SK-N-SH (cell line): Measurements from ENCODE around the gene SLC35E2B. TPM values are rescaled to one million over a fixed set of nuclear protein-coding genes. Genes with fewer than 3 reads are reported as not detected.

ENCODE experiments used
- CTCF ChIA-PET: fragments of 300-600, 350-600 bp; formaldehyde crosslinking; extraction: SDS; loops from one replicate; lab custom pipeline; 2021; lab: Yijun Ruan, JAX
- POLR2A ChIA-PET: fragments of 350-600 bp; sonication (Branson Sonifier 250); formaldehyde crosslinking; extraction: SDS; loops from one replicate; lab custom pipeline; 2020; ENCODE audit warnings: antibody characterized with exemption, inconsistent platforms; lab: Yijun Ruan, JAX
- DNase-seq: peaks from one replicate; pipeline ENCODE4 v3.0.0; 2012
- H2AFZ ChIP-seq: fragments of 200-600 bp; sonication (generic); 2 replicates; pipeline ENCODE4 v1.8.1; 2016; ENCODE audit warnings: antibody characterized with exemption, mild to moderate bottlenecking, low read depth
- H3F3A ChIP-seq: fragments of 200-600 bp; sonication (generic); replicated peaks from 2 replicates; pipeline ENCODE3; 2016; ENCODE audit warnings: antibody characterized with exemption, mild to moderate bottlenecking; ENCODE audit not compliant: insufficient read depth
- H3K27ac ChIP-seq, 2 experiments: fragments of 200-500 bp in 1 of 2; fragments of 200-600 bp in 1 of 2; sonication (Bioruptor generic) in 1 of 2; sonication (generic), shearing (Covaris generic) in 1 of 2; 2 replicates each; pipeline versions ENCODE4 v1.5.1 to v1.6.1; 2014 to 2016; ENCODE audit warnings: low read depth in 2 of 2, inconsistent platforms in 1 of 2, low read length in 1 of 2, mild to moderate bottlenecking in 1 of 2, mixed read lengths in 1 of 2
- H3K27me3 ChIP-seq: fragments of 200-600 bp; sonication (generic), shearing (Covaris generic); 2 replicates; pipeline ENCODE4 v1.6.1; 2016; ENCODE audit warnings: mixed run types; ENCODE audit not compliant: insufficient read depth
- H3K36me3 ChIP-seq, 2 experiments: fragments of 200-500 bp in 1 of 2; fragments of 200-600 bp in 1 of 2; sonication (Bioruptor generic) in 1 of 2; sonication (generic) in 1 of 2; replicated peaks in 1 of 2; 2 replicates each; pipeline versions ENCODE3 to v1.5.1; 2014 to 2016; ENCODE audit warnings: low read length in 1 of 2, mild to moderate bottlenecking in 1 of 2; ENCODE audit not compliant: insufficient read depth in 2 of 2, control insufficient read depth in 1 of 2
- H3K4me1 ChIP-seq, 2 experiments: fragments of 200-500 bp in 1 of 2; fragments of 200-600 bp in 1 of 2; sonication (Bioruptor generic) in 1 of 2; sonication (generic), shearing (Covaris generic) in 1 of 2; 2 replicates each; pipeline versions ENCODE4 v1.5.1 to v1.6.1; 2014 to 2016; ENCODE audit warnings: low read depth in 1 of 2, low read length in 1 of 2, mixed run types in 1 of 2; ENCODE audit not compliant: insufficient read depth in 2 of 2, control insufficient read depth in 1 of 2
- H3K4me2 ChIP-seq: fragments of 200-600 bp; sonication (generic), shearing (Covaris generic); 2 replicates; pipeline ENCODE4 v1.6.1; 2017; ENCODE audit warnings: mixed run types
- H3K4me3 ChIP-seq, 2 experiments: fragments of 200-500 bp in 1 of 2; fragments of 200-600 bp in 1 of 2; sonication (Bioruptor generic) in 1 of 2; sonication (generic), shearing (Covaris generic) in 1 of 2; 2 replicates each; pipeline versions ENCODE4 v1.5.1 to v1.8.1; 2014 to 2016; ENCODE audit warnings: low read depth in 2 of 2, inconsistent platforms in 1 of 2, low read length in 1 of 2, mild to moderate bottlenecking in 1 of 2, mixed read lengths in 1 of 2, moderate library complexity in 1 of 2
- H3K79me2 ChIP-seq: fragments of 200-600 bp; sonication (generic); 2 replicates; pipeline ENCODE4 v1.8.1; 2017; ENCODE audit warnings: mild to moderate bottlenecking; ENCODE audit not compliant: insufficient read depth
- H3K9ac ChIP-seq: fragments of 200-600 bp; sonication (generic); 2 replicates; pipeline ENCODE4 v1.6.1; 2017; ENCODE audit warnings: mixed run types
- H3K9me2 ChIP-seq: fragments of 200-600 bp; sonication (generic); 2 replicates; pipeline ENCODE4 v1.6.1; 2017; ENCODE audit warnings: mixed run types
- H3K9me3 ChIP-seq: fragments of 200-600 bp; sonication (generic); 2 replicates; pipeline ENCODE4 v1.6.1; 2017; ENCODE audit warnings: mixed run types, mild to moderate bottlenecking, moderate library complexity
- H4K20me1 ChIP-seq: fragments of 200-600 bp; sonication (generic); 2 replicates; pipeline ENCODE4 v1.6.1; 2017; ENCODE audit warnings: mild to moderate bottlenecking, mixed run types; ENCODE audit not compliant: insufficient read depth
- CTCF ChIP-seq: fragments of 200-600 bp; sonication (generic); IDR thresholded peaks from 2 replicates; pipeline ENCODE4 v1.6.1; 2017; ENCODE audit warnings: antibody characterized with exemption, mild to moderate bottlenecking, moderate library complexity
- FOXM1 ChIP-seq: IDR thresholded peaks from 2 replicates; pipeline ENCODE4 v1.4.0; 2012; ENCODE audit warnings: low read depth, mild to moderate bottlenecking
- GABPA ChIP-seq: IDR thresholded peaks from 2 replicates; pipeline ENCODE4 v1.4.0; 2012; ENCODE audit warnings: low read depth, mild to moderate bottlenecking
- GATA2 ChIP-seq: sonication (generic); formaldehyde crosslinking; IDR thresholded peaks from 2 replicates; pipeline ENCODE4 v1.5.0; 2020; ENCODE audit warnings: mild to moderate bottlenecking, missing genetic modification reagents
- JUND ChIP-seq: IDR thresholded peaks from 2 replicates; pipeline ENCODE4 v1.4.0; 2012
- PBX3 ChIP-seq: IDR thresholded peaks from 2 replicates; pipeline ENCODE4; 2012
- USF2 ChIP-seq: fragments of 150-350 bp; IDR thresholded peaks from 2 replicates; pipeline ENCODE4 v1.6.1; 2017; ENCODE audit warnings: antibody characterized with exemption, low read length, low read depth, borderline replicate concordance
- WGBS: methylation state at CpG from one replicate; pipeline ENCODE4 v1.1.6; 2017; ENCODE audit warnings: low lambda C conversion rate; 5-methylcytosine and 5-hydroxymethylcytosine counted together
- polyA plus RNA-seq, 3 experiments: library from polyadenylated mRNA; depleted of rRNA; stranded (reverse); fragments of >200 nt; gene quantifications; 2 replicates each; pipeline ENCODE4 v1.2.3, GENCODE V29; 2012

SLC35E2B gene
- polyA plus RNA-seq, 1 of the 3 experiments (the other 2 are of a cell fraction) = 20.5 TPM

GRCh38 chr1:1627829-1628753 is 64.5 kb downstream of the SLC35E2B start:
- no peak for DNase-seq
- peaks cover 0 to 5% of the 10 kb centered on the region in 2 experiments for H3K36me3 ChIP-seq
- ChIA-PET POLR2A (no interaction called here), CTCF (no interaction called here)
- no peaks in the 10 kb centered on the region for H3K27me3 ChIP-seq
- WGBS = 93% methylated on average over 18 of the region's 53 CpGs
- TF ChIP-seq FOXM1 (no peak), GABPA (no peak), USF2 (no peak), JUND (no peak), GATA2 (CRISPR knock-in tag) (no peak), CTCF (no peak), PBX3 (no peak)
- H4K20me1 ChIP-seq = no peaks in the 10 kb centered on the region
- no peak overlapping the region for H3K4me3 ChIP-seq
- no peaks in the 10 kb centered on the region for H3K79me2 ChIP-seq
- H3K4me2 ChIP-seq = no peak overlapping the region
- no peaks in the 10 kb centered on the region; a peak in 1 of 4 replicates for H3K4me1 ChIP-seq
- no peaks in the 10 kb centered on the region for H3F3A ChIP-seq
- H3K9me2 ChIP-seq = no peaks in the 10 kb centered on the region
- no peaks in the 10 kb centered on the region for H3K9me3 ChIP-seq
- H2AFZ ChIP-seq = no peak overlapping the region
- H3K9ac ChIP-seq = no peak overlapping the region
- no peak overlapping the region for H3K27ac ChIP-seq

- Histone ChIP-seq H3K9ac (no peak overlapping the region), H2AFZ (no peak overlapping the region), H3K9me3 (no peaks in the 10 kb centered on the region), H3K4me3 (no peak overlapping the region), H4K20me1 (no peaks in the 10 kb centered on the region), H3K4me2 (no peak overlapping the region), H3K36me3 (peaks cover 0 to 5% of the 10 kb centered on the region in 2 experiments), H3K79me2 (no peaks in the 10 kb centered on the region), H3K27ac (no peak overlapping the region), H3F3A (no peaks in the 10 kb centered on the region), H3K4me1 (no peaks in the 10 kb centered on the region; a peak in 1 of 4 replicates), H3K9me2 (no peaks in the 10 kb centered on the region), H3K27me3 (no peaks in the 10 kb centered on the region)
- ChIA-PET POLR2A (no interaction called here), CTCF (no interaction called here)
- WGBS = 95% methylated on average over 4 of the region's 37 CpGs
- no peak for DNase-seq
- no peak for TF ChIP-seq FOXM1
Observed at GRCh38 chr1:1627261-1627828, 65.2 kb downstream of the SLC35E2B start.
